Measurements from ENCODE around the gene COL13A1.

The COL13A1 gene

DNA sequence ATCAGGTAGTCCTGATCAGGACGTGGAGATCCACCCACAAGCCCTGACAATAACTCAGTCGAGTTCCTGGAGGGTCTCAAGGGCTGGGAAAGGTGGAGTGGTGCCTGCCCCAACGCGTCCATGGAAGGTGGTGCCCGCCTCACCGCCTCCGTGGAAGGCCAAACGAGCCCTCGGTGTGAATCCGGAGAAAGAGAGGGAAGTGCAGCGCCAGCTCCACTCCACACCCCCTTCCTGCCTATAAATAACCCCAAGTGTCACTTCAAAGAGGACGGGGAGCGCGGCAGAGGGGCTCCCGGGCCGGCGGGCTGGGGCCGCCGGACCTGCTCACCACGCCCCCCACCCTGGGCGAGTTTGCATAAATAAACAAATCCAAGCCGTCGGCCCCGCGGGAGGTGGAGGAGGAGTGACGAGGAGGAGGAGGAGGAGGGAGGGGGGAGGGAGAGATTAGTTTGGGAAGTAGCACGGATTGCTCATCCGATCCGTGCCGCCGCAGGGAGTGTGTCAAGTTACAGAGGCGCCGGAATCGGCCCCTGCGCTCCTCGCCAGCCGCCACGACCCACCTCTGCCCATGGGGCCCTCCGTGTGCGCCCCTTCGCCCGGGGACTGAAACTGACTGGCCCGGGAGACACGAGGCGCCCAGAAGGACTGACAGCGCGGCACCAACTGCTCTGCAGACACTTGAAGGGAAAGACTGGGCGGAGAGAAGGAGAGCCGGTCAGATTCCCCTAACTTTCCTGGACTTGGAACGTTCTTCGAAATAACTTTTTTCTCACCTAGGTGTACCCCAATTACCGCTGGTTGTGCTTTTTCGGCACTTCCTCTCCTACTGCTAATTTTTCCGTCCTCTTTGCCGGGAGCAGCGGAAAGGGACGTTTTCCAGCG, at the start of gene COL13A1:
TSS of gene COL13A1 (plus strand) at position 473 of the 882 bp plus-strand sequence. CDS start 518 bp downstream, outside the sequence.
- DNase-seq: peak; percentile 57

DNA sequence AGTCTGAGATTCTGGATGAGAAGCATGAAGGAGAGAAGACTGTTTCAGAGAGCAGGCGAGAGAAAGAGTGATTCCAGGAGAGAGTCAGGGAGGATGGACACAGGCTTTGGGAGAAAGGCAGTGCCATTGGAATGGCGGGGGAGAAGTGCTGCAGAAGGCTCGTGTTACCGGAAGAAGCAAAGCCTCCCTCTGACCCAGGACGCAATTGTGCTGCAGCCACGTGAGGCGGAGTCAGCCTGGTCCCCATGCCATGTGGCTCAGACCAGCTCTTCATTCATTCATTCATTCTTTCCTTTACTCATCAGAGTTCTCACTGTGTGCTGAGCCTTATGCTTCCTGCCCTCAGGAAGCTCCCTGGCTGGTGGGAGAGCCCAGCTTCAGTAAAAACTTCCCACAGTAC, 49.2 kb upstream of the COL13A1 start:
- DNase-seq: no peak

DNA sequence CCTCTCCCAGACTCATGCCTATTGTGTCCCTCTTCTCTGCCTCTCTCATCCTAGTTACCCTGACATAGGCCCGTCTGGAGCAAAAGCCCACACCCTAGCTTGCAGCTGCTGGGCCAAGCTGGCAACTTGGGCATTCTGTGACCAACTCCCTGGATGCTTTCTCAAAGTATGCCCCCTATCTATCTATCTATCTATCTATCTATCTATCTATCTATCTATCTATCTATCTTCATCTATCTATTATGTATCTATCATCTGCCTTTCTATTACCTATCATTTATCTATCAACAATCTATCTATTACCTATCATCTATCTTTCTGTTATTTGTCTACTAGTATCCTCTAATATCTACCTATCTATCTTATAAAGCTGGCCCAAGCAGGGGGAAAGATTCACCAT, 45.4 kb upstream of the COL13A1 start:
- DNase-seq: no peak

- no peak for DNase-seq
Observed at GRCh38 chr10:69757206-69757552, 44.5 kb upstream of the COL13A1 start.

- peak; percentile 9 for DNase-seq
Observed at GRCh38 chr10:69757553-69758309, 44.0 kb upstream of the COL13A1 start.

- no peak for DNase-seq
Observed at GRCh38 chr10:69758310-69758728, 43.4 kb upstream of the COL13A1 start.

DNA sequence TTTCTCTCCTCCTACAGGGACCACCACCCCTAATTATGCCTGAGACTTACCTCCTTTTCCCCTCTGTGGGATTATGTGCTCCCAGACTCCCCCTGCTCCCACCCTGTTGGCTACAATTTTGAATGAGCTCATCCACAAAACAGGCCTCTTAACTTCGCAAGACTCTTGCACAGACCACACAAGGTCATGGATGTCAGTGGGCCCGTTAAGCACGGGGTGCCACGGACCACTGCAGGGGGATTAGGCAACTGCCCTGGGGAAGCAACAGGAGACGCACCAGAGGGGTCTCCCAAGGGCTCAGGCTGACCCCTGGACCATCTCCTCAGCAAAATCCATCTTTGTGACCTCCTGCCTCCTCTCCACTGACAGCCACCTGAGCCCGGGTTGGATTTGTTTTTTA, 42.1 kb upstream of the COL13A1 start:
- DNase-seq: no peak

GRCh38 chr10:69760072-69760471, 41.6 kb upstream of the COL13A1 start:
- DNase-seq: no peak

- no peak for DNase-seq
Observed at GRCh38 chr10:69761320-69761719, 40.4 kb upstream of the COL13A1 start.

- no peak for DNase-seq
Observed at GRCh38 chr10:69766161-69766910, 35.4 kb upstream of the COL13A1 start.

- no peak for DNase-seq
Observed at GRCh38 chr10:69767793-69768192, 33.9 kb upstream of the COL13A1 start.

DNA sequence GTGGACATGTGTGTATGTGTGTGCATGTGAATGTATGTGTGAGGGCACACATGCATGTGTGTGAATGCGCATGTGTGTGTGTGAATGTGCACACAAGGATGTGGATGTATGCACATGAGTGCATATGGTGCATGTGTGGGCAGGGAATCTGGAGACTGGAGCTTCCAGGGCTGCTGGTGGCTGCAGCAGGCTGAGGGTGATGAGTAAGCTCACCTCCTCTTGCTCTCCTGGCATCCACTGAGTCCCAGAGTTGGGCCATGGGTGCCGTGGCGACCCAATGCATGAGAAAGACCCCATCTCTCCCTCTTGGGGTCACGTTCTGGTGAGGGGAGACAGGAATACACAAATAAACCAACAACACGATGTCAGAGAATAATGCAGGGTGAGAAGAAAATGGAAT, 33.3 kb upstream of the COL13A1 start:
- no peak for DNase-seq

- no peak for DNase-seq
Observed at GRCh38 chr10:69769395-69769992, 32.2 kb upstream of the COL13A1 start.

DNA sequence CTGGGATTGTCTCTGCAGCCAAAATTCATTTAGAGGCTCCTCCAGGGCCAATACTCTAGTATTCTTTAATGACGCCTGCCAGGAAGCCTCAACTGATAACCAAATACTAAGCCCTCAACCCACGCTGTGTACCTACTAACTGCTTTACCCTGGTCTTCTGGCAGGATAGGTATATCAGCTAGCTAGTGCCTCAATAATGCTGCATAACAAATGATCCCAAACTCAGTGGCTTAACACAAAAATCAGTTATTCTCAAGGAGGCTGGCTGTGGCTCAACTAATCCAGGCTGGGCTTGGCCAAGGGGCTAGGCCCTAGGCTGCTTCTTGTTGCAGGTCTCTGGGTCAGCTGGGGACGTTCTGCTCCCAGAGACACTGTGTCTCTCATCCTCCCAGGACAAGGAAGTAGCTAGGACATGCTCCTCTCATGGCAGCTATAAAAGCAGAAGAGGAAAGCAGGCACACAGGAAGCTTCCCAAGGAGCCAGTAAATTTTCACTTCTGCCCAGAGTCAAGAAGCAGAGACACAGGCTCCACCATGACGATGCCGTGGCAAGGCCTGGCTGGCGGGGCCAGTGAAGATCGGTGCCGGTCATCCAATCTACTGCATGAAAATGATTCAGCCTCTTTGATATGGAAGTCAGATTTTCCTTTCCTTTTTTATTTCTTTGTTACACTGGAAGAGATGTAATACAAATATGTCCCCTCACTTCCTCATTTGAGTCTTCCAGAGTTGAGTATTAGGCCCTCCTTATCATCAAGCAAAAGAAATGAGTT, 28.6 kb upstream of the COL13A1 start:
- DNase-seq: peak; percentile 10

- DNase-seq: no peak
Observed at GRCh38 chr10:69774596-69774995, 27.1 kb upstream of the COL13A1 start.

GRCh38 chr10:69780077-69780476, 21.6 kb upstream of the COL13A1 start:
- no peak for DNase-seq

DNA sequence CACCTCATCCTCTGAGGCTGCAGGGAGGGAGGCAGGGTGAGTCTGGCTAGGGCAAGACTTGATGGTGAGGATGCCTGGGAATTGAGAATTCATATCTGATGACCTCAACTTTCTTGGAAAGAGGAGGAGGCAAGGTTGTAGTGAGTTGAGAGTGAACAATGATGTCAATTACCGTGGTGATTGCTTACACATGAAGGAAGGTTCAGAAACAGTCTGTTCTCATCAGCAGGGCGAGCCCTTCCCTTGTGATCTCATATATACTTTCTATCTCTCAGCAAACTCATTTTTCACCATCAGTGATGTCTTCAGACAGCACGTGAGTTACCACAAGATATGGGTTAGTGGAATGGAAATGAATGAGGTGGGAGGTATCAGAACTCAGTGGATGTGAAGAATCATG, 20.1 kb upstream of the COL13A1 start:
- DNase-seq: no peak

- no peak for DNase-seq
Observed at GRCh38 chr10:69783515-69783914, 18.2 kb upstream of the COL13A1 start.

GRCh38 chr10:69786791-69787190, 14.9 kb upstream of the COL13A1 start:
- DNase-seq: peak; percentile 22

DNA sequence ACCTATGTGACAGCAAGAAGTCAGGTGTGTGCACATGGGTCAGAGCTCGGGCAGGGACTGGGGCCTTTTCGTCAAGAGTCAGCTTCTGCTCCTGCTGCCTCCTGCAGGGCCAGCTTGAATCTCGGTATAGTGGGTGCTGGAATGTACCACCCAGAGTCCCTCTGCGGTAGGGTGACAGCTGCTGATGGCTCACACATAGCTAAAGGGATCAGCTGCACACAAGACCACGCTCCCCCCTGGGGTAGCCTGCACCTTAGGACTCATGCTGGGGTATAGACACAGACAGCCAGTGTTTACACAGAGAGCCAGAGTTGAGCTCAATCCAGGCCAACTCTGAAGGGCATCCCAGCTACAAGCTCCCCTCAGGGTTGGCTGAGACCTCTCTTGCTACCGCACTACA, 14.0 kb upstream of the COL13A1 start:
- no peak for DNase-seq

GRCh38 chr10:69789164-69789576, 12.5 kb upstream of the COL13A1 start:
- DNase-seq: no peak

- no peak for DNase-seq
Observed at GRCh38 chr10:69791812-69792211, 9.9 kb upstream of the COL13A1 start.

Data from suppressor macrophage treated with lipopolysaccharide for 4 hours (primary cell).